OCI-LY7 (cell line): ENCODE results near the gene SLC30A4. TPM values are rescaled to one million over a fixed set of nuclear protein-coding genes. Genes with fewer than 3 reads are reported as not detected.

Source experiments
- BruUV-seq: library from RNA; stranded (reverse); fragments of 400-500 nt; replicated peaks from 2 replicates; lab custom pipeline; 2021; lab: Mats Ljungman, UMichigan
- CTCF ChIA-PET: fragments of 300-600 bp; sonication (Branson Sonifier 250); formaldehyde crosslinking; loops from one replicate; lab custom pipeline; 2022; ENCODE audit warnings: antibody characterized with exemption; ENCODE audit not compliant: unreplicated experiment; lab: Charles Lee
- POLR2A ChIA-PET: fragments of 300-600 bp; sonication (Branson Sonifier 250); formaldehyde crosslinking; loops from one replicate; lab custom pipeline; 2022; ENCODE audit warnings: antibody characterized with exemption; lab: Charles Lee
- DNase-seq: peaks from one replicate; pipeline ENCODE4 v3.0.0-alpha.2; 2015; ENCODE audit warnings: low spot score
- H2AFZ ChIP-seq: fragments of 200-600 bp; sonication (generic), shearing (Covaris generic); 2 replicates; pipeline ENCODE4 v1.6.1; 2014; ENCODE audit warnings: mild to moderate bottlenecking, antibody characterized with exemption, low read length, moderate library complexity
- H3K27ac ChIP-seq: fragments of 200-600 bp; sonication (generic); 2 replicates; pipeline ENCODE4 v1.5.1; 2014; ENCODE audit warnings: mixed run types, low read depth, mild to moderate bottlenecking, moderate library complexity, low read length, inconsistent platforms; ENCODE audit not compliant: poor library complexity, severe bottlenecking
- H3K36me3 ChIP-seq: fragments of 200-600 bp; sonication (generic); 2 replicates; pipeline ENCODE4 v1.6.1; 2014; ENCODE audit warnings: mild to moderate bottlenecking, antibody characterized with exemption, low read length, moderate library complexity, mixed read lengths; ENCODE audit not compliant: insufficient read depth
- H3K4me1 ChIP-seq: fragments of 200-600 bp; sonication (generic); 2 replicates; pipeline ENCODE4 v1.5.1; 2014; ENCODE audit warnings: mild to moderate bottlenecking, low read length; ENCODE audit not compliant: insufficient read depth, poor library complexity, severe bottlenecking
- H3K4me2 ChIP-seq: fragments of 200-600 bp; sonication (generic); 2 replicates; pipeline ENCODE4 v1.6.1; 2014; ENCODE audit warnings: mild to moderate bottlenecking, low read length
- H3K4me3 ChIP-seq: fragments of 200-600 bp; sonication (generic); 2 replicates; pipeline ENCODE4 v1.5.1; 2014; ENCODE audit warnings: mild to moderate bottlenecking, low read depth, low read length; ENCODE audit not compliant: poor library complexity, severe bottlenecking
- H3K79me2 ChIP-seq: fragments of 200-600 bp; sonication (generic); 2 replicates; pipeline ENCODE4 v1.6.1; 2016; ENCODE audit warnings: low read depth, mild to moderate bottlenecking, low read length, moderate library complexity, mixed read lengths; ENCODE audit not compliant: insufficient read depth
- H3K9me2 ChIP-seq: fragments of 200-600 bp; sonication (generic); 2 replicates; pipeline ENCODE4 v1.6.1; 2016; ENCODE audit warnings: mild to moderate bottlenecking, low read length, mixed read lengths; ENCODE audit not compliant: insufficient read depth
- H3K9me3 ChIP-seq: fragments of 200-600 bp; sonication (generic); 2 replicates; pipeline ENCODE4 v1.6.1; 2014; ENCODE audit warnings: mild to moderate bottlenecking, mixed run types, low read length, mixed read lengths
- H4K20me1 ChIP-seq: fragments of 200-600 bp; sonication (generic); 2 replicates; pipeline ENCODE4 v1.6.1; 2014; ENCODE audit warnings: mild to moderate bottlenecking, antibody characterized with exemption, low read length, moderate library complexity, mixed read lengths; ENCODE audit not compliant: insufficient read depth
- CTCF ChIP-seq: fragments of 200-600 bp; sonication (generic); conservative IDR thresholded peaks from 2 replicates; pipeline ENCODE4 v1.5.1; 2014; ENCODE audit warnings: mild to moderate bottlenecking, antibody characterized with exemption, low read length, moderate library complexity, mixed read lengths
- EZH2phosphoT487 ChIP-seq: fragments of 200-600 bp; sonication (generic); IDR thresholded peaks from 2 replicates; pipeline ENCODE4 v1.6.1; 2018; ENCODE audit warnings: low read depth, borderline replicate concordance, mild to moderate bottlenecking, mixed run types, antibody characterized with exemption, low read length, moderate library complexity, mixed read lengths
- intact Hi-C: fragments of 100-400 bp; cut with micrococcal nuclease; formaldehyde crosslinking; loops from one replicate; pipeline ENCODE4 v1.10.0; 2022; ENCODE audit not compliant: unreplicated experiment
- total RNA-seq, 2 experiments: library from RNA; depleted of rRNA in 1 of 2; stranded (reverse); fragments of >200 nt in 1 of 2; shearing (Covaris generic) in 1 of 2; gene quantifications; 2 replicates each; pipeline ENCODE4 v1.2.3, GENCODE V29; 2014 to 2022

Gene SLC30A4
- total RNA-seq, 2 experiments from 2014 or later: 0.13 to 3.5 TPM

GRCh38 chr15:45451265-45451664 is 71.3 kb downstream of the SLC30A4 start:
- Histone ChIP-seq H3K4me3 (no peak overlapping the region), H3K9me2 (no peaks in the 10 kb centered on the region), H3K79me2 (no peaks in the 10 kb centered on the region), H3K36me3 (no peaks in the 10 kb centered on the region), H4K20me1 (no peaks in the 10 kb centered on the region), H3K4me2 (no peak overlapping the region), H2AFZ (no peak overlapping the region), H3K27ac (no peak overlapping the region), H3K4me1 (peaks cover 10% of the 10 kb centered on the region), H3K9me3 (no peaks in the 10 kb centered on the region)
- CTCF ChIA-PET: no interaction called here
- no peak for TF ChIP-seq EZH2phosphoT487
- intact Hi-C loops: no loop called here
- POLR2A ChIA-PET: interaction anchor here (0.6 kb wide), 1 partner anchor 274 kb away, joined by 4 read pairs; no protein-coding TSS in a partner anchor
- no peak for DNase-seq
- no TSS peak for BruUV-seq

- H3K9me3 ChIP-seq: no peaks in the 10 kb centered on the region
- H3K4me3 ChIP-seq: no peak overlapping the region
- peaks cover 7% of the 10 kb centered on the region for H3K4me1 ChIP-seq
- no peaks in the 10 kb centered on the region for H3K36me3 ChIP-seq
- no peaks in the 10 kb centered on the region for H3K9me2 ChIP-seq
- POLR2A ChIA-PET: interaction anchor here (0.8 kb wide), 1 partner anchor 11 kb away, joined by 3 read pairs; no protein-coding TSS in a partner anchor
- no peak overlapping the region for H2AFZ ChIP-seq
- CTCF ChIA-PET: no interaction called here
- no peak for DNase-seq
- H3K79me2 ChIP-seq: no peaks in the 10 kb centered on the region
- no peak for TF ChIP-seq EZH2phosphoT487
- TF ChIP-seq CTCF: no peak
- no peak overlapping the region for H3K27ac ChIP-seq
- H3K4me2 ChIP-seq: no peak overlapping the region
- intact Hi-C loops: no loop called here
- H4K20me1 ChIP-seq: no peaks in the 10 kb centered on the region
- no TSS peak for BruUV-seq
Measured at GRCh38 chr15:45449916-45450867, 72.4 kb downstream of the SLC30A4 start.

- no peak overlapping the region for H3K27ac ChIP-seq
- no peak for DNase-seq
- intact Hi-C loops: no loop called here
- no peaks in the 10 kb centered on the region for H3K36me3 ChIP-seq
- no peaks in the 10 kb centered on the region for H3K79me2 ChIP-seq
- H3K4me1 ChIP-seq: no peaks in the 10 kb centered on the region
- no peak overlapping the region for H2AFZ ChIP-seq
- H3K4me2 ChIP-seq: no peak overlapping the region
- H3K9me2 ChIP-seq: no peaks in the 10 kb centered on the region
- H3K9me3 ChIP-seq: no peaks in the 10 kb centered on the region
- TF ChIP-seq EZH2phosphoT487 (no peak), CTCF (no peak)
- no peaks in the 10 kb centered on the region for H4K20me1 ChIP-seq
- BruUV-seq: no TSS peak
- ChIA-PET CTCF (no interaction called here), POLR2A (no interaction called here)
- H3K4me3 ChIP-seq: no peak overlapping the region
Measured at GRCh38 chr15:45449395-45449794, 73.2 kb downstream of the SLC30A4 start.
